ENCODE results near the gene TMEM132C.

Gene TMEM132C

GRCh38 chr12:128382946-128383345 lies 116.0 kb downstream of the TMEM132C start:
- DNase-seq (ENCODE audit: low read depth): no peak
- no peak for TF ChIP-seq CTCF (IDR thresholded peaks at IDR 0.05; ENCODE audit: low read length, missing control alignments)
- no peak overlapping the region for H3K4me3 ChIP-seq (replicated peaks; ENCODE audit: low read depth, low read length)

- TF ChIP-seq CTCF (IDR thresholded peaks at IDR 0.05; ENCODE audit: low read length, missing control alignments): no peak
- H3K4me3 ChIP-seq (replicated peaks; ENCODE audit: low read depth, low read length): no peak overlapping the region
- DNase-seq (ENCODE audit: low read depth): no peak
Observed at GRCh38 chr12:128383357-128383937, 116.5 kb downstream of the TMEM132C start.

GRCh38 chr12:128385736-128386135 lies 118.8 kb downstream of the TMEM132C start:
- H3K4me3 ChIP-seq (replicated peaks; ENCODE audit: low read depth, low read length): no peak overlapping the region
- no peak for DNase-seq (ENCODE audit: low read depth)
- no peak for TF ChIP-seq CTCF (IDR thresholded peaks at IDR 0.05; ENCODE audit: low read length, missing control alignments)

- no peak for DNase-seq (ENCODE audit: low read depth)
- no peak overlapping the region for H3K4me3 ChIP-seq (replicated peaks; ENCODE audit: low read depth, low read length)
- TF ChIP-seq CTCF (IDR thresholded peaks at IDR 0.05; ENCODE audit: low read length, missing control alignments): no peak
Observed at GRCh38 chr12:128387811-128388422, 120.9 kb downstream of the TMEM132C start.

GRCh38 chr12:128388461-128389000 lies 121.6 kb downstream of the TMEM132C start:
- TF ChIP-seq CTCF (IDR thresholded peaks at IDR 0.05; ENCODE audit: low read length, missing control alignments): no peak
- peak; percentile 2 for DNase-seq (ENCODE audit: low read depth)
- H3K4me3 ChIP-seq (replicated peaks; ENCODE audit: low read depth, low read length): no peak overlapping the region

- TF ChIP-seq CTCF (IDR thresholded peaks at IDR 0.05; ENCODE audit: low read length, missing control alignments): no peak
- no peak for DNase-seq (ENCODE audit: low read depth)
- no peak overlapping the region for H3K4me3 ChIP-seq (replicated peaks; ENCODE audit: low read depth, low read length)
Observed at GRCh38 chr12:128393346-128393745, 126.4 kb downstream of the TMEM132C start.

- TF ChIP-seq CTCF (IDR thresholded peaks at IDR 0.05; ENCODE audit: low read length, missing control alignments): no peak
Observed at GRCh38 chr12:128394137-128394536, 127.2 kb downstream of the TMEM132C start.

More at GRCh38 chr12:128394137-128394536, 127.2 kb downstream of the TMEM132C start:
- H3K4me3 ChIP-seq (replicated peaks; ENCODE audit: low read depth, low read length): no peak overlapping the region
- DNase-seq (ENCODE audit: low read depth): no peak
